ENCODE data around the gene FBXW7. TPM values are rescaled to one million over a fixed set of nuclear protein-coding genes. Genes with fewer than 3 reads are reported as not detected.

FBXW7 gene
- total RNA-seq, 2 donors from 2014 or later: 34.5 to 40.5 TPM

DNA sequence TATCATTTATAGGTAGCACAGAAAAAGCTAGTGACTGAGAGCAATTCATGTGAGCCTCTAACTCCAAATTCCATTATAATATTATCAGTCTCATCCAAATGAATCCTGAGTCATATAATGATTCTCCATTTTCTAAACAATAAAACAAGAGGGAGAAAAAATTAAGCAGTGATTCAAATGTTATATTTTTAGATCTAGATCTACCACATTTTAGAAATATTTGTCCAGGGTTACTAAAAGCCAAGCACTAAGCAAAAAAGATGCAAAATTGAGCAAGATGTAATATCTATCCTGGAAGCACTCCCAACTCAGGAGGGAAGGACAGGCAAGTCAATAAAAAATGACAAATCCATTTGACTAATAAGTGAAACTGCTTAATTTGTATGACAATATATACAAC is 172.8 kb downstream of the FBXW7 start:
- Histone ChIP-seq H3K27me3 (no peaks in the 10 kb centered on the region), H3K36me3 (replicated peaks in 1 of 2; ENCODE audit: insufficient read depth in 1 of 2, low read depth in 2 of 2) (no peaks in the 10 kb centered on the region), H3K4me3 (no peak overlapping the region), H3K4me1 (peaks cover 14% of the 10 kb centered on the region), H3K9me3 (no peaks in the 10 kb centered on the region), H3K27ac (no peak overlapping the region)
- no peak for DNase-seq
- intact Hi-C loops (cut with DNase I): no loop called here
- ATAC-seq: no peak
- TF ChIP-seq CTCF (IDR thresholded peaks at IDR 0.05): no peak

GRCh38 chr4:152360045-152360410 is 175.9 kb downstream of the FBXW7 start:
- no peak overlapping the region for H3K4me3 ChIP-seq
- ATAC-seq (no peak), DNase-seq (no peak)
- H3K9me3 ChIP-seq: no peaks in the 10 kb centered on the region
- no peak overlapping the region for H3K27ac ChIP-seq
- no peaks in the 10 kb centered on the region for H3K36me3 ChIP-seq (replicated peaks in 1 of 2; ENCODE audit: insufficient read depth in 1 of 2, low read depth in 2 of 2)
- 67 to 78% methylated on average over 1 of the region's 1 CpG for WGBS, 2 donors
- no peaks in the 10 kb centered on the region for H3K27me3 ChIP-seq
- TF ChIP-seq POLR2A (IDR thresholded peaks at IDR 0.05): no peak
- no peak for TF ChIP-seq CTCF (IDR thresholded peaks at IDR 0.05)
- H3K4me1 ChIP-seq: peaks cover 14% of the 10 kb centered on the region
- intact Hi-C loops (cut with DNase I): no loop called here

GRCh38 chr4:152359208-152360044 is 176.5 kb downstream of the FBXW7 start:
- Histone ChIP-seq H3K4me3 (no peak overlapping the region), H3K36me3 (replicated peaks in 1 of 2; ENCODE audit: insufficient read depth in 1 of 2, low read depth in 2 of 2) (no peaks in the 10 kb centered on the region), H3K27ac (no peak overlapping the region), H3K4me1 (peaks cover 14% of the 10 kb centered on the region), H3K27me3 (no peaks in the 10 kb centered on the region), H3K9me3 (no peaks in the 10 kb centered on the region)
- 87 to 91% methylated on average over 9 of the region's 9 CpGs for WGBS, 2 donors
- DNase-seq: no peak
- no peak for ATAC-seq
- intact Hi-C loops (cut with DNase I): no loop called here
- no peak for TF ChIP-seq CTCF (IDR thresholded peaks at IDR 0.05)
- TF ChIP-seq POLR2A (IDR thresholded peaks at IDR 0.05): no peak

- peak in 1 of 4 donors; percentile 8 for DNase-seq
- peaks cover 27% of the 10 kb centered on the region for H3K4me1 ChIP-seq
- no peak overlapping the region for H3K4me3 ChIP-seq
- no peak overlapping the region for H3K27ac ChIP-seq
- TF ChIP-seq POLR2A (IDR thresholded peaks at IDR 0.05) (no peak), CTCF (IDR thresholded peaks at IDR 0.05) (no peak)
- no peaks in the 10 kb centered on the region for H3K27me3 ChIP-seq
- 83 to 95% methylated on average over 6 of the region's 6 CpGs for WGBS, 2 donors
- H3K9me3 ChIP-seq: no peaks in the 10 kb centered on the region
- ATAC-seq: no peak
- no peaks in the 10 kb centered on the region for H3K36me3 ChIP-seq (replicated peaks in 1 of 2; ENCODE audit: insufficient read depth in 1 of 2, low read depth in 2 of 2)
- intact Hi-C loops (cut with DNase I): no loop called here
Observed at GRCh38 chr4:152357206-152357605, 178.7 kb downstream of the FBXW7 start.

- no peaks in the 10 kb centered on the region for H3K9me3 ChIP-seq
Observed at GRCh38 chr4:152356428-152357034, 179.4 kb downstream of the FBXW7 start.

More at GRCh38 chr4:152356428-152357034, 179.4 kb downstream of the FBXW7 start:
- H3K36me3 ChIP-seq (replicated peaks in 1 of 2; ENCODE audit: insufficient read depth in 1 of 2, low read depth in 2 of 2): no peaks in the 10 kb centered on the region
- peaks cover 27% of the 10 kb centered on the region for H3K4me1 ChIP-seq
- TF ChIP-seq POLR2A (IDR thresholded peaks at IDR 0.05) (no peak), CTCF (IDR thresholded peaks at IDR 0.05) (peak in 1 of 7 experiments; percentile 12)
- ATAC-seq: no peak
- intact Hi-C loops (cut with DNase I): no loop called here
- H3K27me3 ChIP-seq: no peaks in the 10 kb centered on the region
- no peak overlapping the region for H3K27ac ChIP-seq
- DNase-seq: no peak
- 94 to 98% methylated on average over 1 of the region's 1 CpG for WGBS, 2 donors
- no peak overlapping the region for H3K4me3 ChIP-seq

All from body of pancreas (tissue), 4 donors.